ENCODE measurements around the gene CRYL1.

CRYL1 gene

DNA sequence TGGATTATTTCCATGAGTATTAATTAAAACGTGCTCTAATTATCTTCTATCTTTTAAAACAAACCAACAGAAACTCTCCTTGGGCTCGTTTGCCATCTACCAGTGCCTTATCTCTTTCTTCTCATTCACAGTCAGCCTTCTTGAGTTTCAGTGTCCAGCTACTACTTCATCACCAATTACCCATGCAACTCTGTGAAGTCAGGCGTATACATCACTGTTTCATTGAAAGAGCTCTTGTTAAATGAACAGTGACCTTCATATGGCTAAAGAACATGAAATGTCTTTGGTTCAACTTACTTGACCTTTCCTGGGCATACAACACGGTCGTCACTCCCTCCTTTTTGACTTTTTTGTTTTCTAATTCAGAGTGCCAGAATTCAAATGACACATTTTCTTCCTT, 36.1 kb upstream of the CRYL1 start:
- H3K4me1 ChIP-seq (ENCODE audit: control insufficient read depth, insufficient read depth, low read length): no peaks in the 10 kb centered on the region
- H3K36me3 ChIP-seq (ENCODE audit: control insufficient read depth, insufficient read depth, low read length): peaks cover 6% of the 10 kb centered on the region
- no peaks in the 10 kb centered on the region for H3K27me3 ChIP-seq (ENCODE audit: control insufficient read depth, insufficient read depth, low read length, poor library complexity, severe bottlenecking)
- no peak overlapping the region for H3K4me3 ChIP-seq (ENCODE audit: insufficient read depth, low read depth, low read length)
- no peaks in the 10 kb centered on the region for H3K9me3 ChIP-seq (ENCODE audit: control insufficient read depth, low read length)
- 83 to 87% methylated on average over 5 of the region's 5 CpGs for WGBS, 2 experiments
- H3K27ac ChIP-seq (ENCODE audit: insufficient read depth, low read depth, low read length, poor library complexity, severe bottlenecking): no peak overlapping the region

DNA sequence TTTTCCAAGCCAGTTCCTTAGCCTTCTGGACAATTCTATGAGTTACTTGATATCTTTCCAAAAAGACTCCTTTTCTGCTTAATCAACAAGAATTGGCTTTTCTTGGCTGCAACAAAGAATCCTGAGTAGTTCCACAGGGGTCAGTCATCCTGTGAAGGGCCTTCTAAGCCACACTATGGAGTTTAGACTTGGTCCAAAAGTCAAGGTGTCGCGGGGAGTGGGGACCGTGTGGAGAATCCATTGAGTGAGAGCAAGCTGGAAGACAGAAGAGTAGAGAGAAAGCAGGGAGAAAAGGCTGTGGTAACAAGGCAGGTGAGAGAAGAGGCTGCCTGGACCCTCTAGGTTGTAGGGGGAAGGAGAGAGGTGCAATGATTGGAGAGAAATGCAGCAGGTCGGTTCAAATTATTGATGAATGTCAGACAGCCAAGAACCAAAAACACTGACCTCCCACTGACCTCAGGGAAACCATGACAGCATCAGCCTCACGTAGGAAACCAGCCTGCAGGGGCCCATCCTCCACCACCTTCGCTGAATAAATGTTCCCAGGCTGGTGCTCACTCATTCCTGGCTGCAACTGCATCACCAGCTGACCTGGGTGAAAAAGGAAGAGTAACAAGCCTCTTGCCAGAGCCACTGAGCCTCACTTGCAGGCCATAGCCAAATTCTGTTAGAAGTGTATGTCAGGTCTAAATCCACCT, 34.2 kb upstream of the CRYL1 start:
- Histone ChIP-seq H3K27me3 (ENCODE audit: control insufficient read depth, insufficient read depth, low read length, poor library complexity, severe bottlenecking) (no peaks in the 10 kb centered on the region), H3K9me3 (ENCODE audit: control insufficient read depth, low read length) (no peaks in the 10 kb centered on the region), H3K4me1 (ENCODE audit: control insufficient read depth, insufficient read depth, low read length) (no peaks in the 10 kb centered on the region), H3K4me3 (ENCODE audit: insufficient read depth, low read depth, low read length) (no peak overlapping the region), H3K27ac (ENCODE audit: insufficient read depth, low read depth, low read length, poor library complexity, severe bottlenecking) (no peak overlapping the region), H3K36me3 (ENCODE audit: control insufficient read depth, insufficient read depth, low read length) (peaks cover 6% of the 10 kb centered on the region)
- 86 to 92% methylated on average over 6 of the region's 6 CpGs for WGBS, 2 experiments

DNA sequence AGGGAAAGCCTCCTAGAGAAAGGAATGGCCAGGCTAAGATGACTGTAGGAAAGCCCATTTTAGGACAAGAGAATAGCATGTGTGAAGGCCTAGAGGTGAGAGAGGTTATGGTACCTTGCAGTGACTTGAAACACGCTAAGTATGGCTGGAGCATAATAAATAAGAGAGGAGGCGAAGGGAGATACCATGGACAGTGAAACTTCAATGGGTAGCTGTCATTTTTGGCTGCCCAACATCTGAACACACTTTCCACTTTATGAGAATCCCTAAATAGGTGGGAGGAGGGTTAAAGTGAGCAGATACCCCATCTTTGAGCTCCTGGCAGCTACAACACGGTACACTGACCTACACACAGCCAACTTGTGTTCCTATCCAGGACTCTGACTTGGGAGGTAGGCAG, 33.3 kb upstream of the CRYL1 start:
- Histone ChIP-seq H3K4me3 (ENCODE audit: insufficient read depth, low read depth, low read length) (no peak overlapping the region), H3K27me3 (ENCODE audit: control insufficient read depth, insufficient read depth, low read length, poor library complexity, severe bottlenecking) (no peaks in the 10 kb centered on the region), H3K4me1 (ENCODE audit: control insufficient read depth, insufficient read depth, low read length) (no peaks in the 10 kb centered on the region), H3K9me3 (ENCODE audit: control insufficient read depth, low read length) (no peaks in the 10 kb centered on the region), H3K27ac (ENCODE audit: insufficient read depth, low read depth, low read length, poor library complexity, severe bottlenecking) (no peak overlapping the region), H3K36me3 (ENCODE audit: control insufficient read depth, insufficient read depth, low read length) (no peaks in the 10 kb centered on the region)
- WGBS, 2 experiments: 95 to 97% methylated on average over 3 of the region's 3 CpGs

DNA sequence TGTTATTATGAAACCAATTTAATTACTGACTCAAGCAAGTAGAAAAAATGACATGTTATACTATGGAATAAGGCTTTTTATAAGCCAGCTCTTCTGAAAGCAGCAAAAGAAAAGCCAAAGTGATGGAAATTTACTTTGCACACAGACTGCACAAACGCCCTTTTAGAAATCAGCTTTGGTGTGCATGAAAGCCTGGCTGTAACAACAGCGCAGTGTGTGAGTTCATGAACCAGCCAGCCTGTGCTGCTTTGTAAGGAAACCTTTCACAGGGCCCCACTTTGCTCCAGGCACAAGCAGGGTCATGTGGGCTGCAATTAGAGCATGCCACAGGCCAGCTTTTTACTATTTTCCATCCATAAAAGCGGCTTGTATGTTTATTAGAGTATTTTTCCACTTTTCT, 27.7 kb upstream of the CRYL1 start:
- H3K4me1 ChIP-seq (ENCODE audit: control insufficient read depth, insufficient read depth, low read length): no peaks in the 10 kb centered on the region
- H3K4me3 ChIP-seq (ENCODE audit: insufficient read depth, low read depth, low read length): no peak overlapping the region
- WGBS, 2 experiments: 91 to 96% methylated on average over 2 to 3 of the region's 3 CpGs
- H3K9me3 ChIP-seq (ENCODE audit: control insufficient read depth, low read length): no peaks in the 10 kb centered on the region
- H3K36me3 ChIP-seq (ENCODE audit: control insufficient read depth, insufficient read depth, low read length): no peaks in the 10 kb centered on the region
- peak overlapping the region; percentile 16 for H3K27ac ChIP-seq (ENCODE audit: insufficient read depth, low read depth, low read length, poor library complexity, severe bottlenecking)
- H3K27me3 ChIP-seq (ENCODE audit: control insufficient read depth, insufficient read depth, low read length, poor library complexity, severe bottlenecking): no peaks in the 10 kb centered on the region

DNA sequence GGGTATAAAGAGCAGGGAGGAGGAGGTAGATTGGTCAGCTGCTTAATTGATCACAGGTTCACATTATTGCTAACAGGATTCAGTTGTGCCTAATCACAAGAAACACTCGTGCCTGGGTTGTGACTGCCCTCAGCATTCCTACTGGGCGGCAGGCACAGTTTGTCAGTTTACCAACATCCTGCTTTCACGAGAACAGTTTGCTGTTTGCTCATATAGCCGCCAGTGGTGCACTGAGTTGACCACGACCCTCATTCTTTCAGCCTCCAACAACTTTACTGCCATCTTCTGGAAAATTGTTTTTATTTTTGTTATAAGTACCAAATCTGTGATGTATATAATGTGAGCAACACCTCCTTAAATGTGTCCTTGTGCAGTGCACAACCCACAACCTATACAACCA, 25.1 kb upstream of the CRYL1 start:
- WGBS, 2 experiments: 83 to 88% methylated on average over 5 of the region's 5 CpGs
- H3K27ac ChIP-seq (ENCODE audit: insufficient read depth, low read depth, low read length, poor library complexity, severe bottlenecking): no peak overlapping the region
- no peaks in the 10 kb centered on the region for H3K27me3 ChIP-seq (ENCODE audit: control insufficient read depth, insufficient read depth, low read length, poor library complexity, severe bottlenecking)
- no peaks in the 10 kb centered on the region for H3K36me3 ChIP-seq (ENCODE audit: control insufficient read depth, insufficient read depth, low read length)
- H3K9me3 ChIP-seq (ENCODE audit: control insufficient read depth, low read length): no peaks in the 10 kb centered on the region
- H3K4me1 ChIP-seq (ENCODE audit: control insufficient read depth, insufficient read depth, low read length): no peaks in the 10 kb centered on the region
- no peak overlapping the region for H3K4me3 ChIP-seq (ENCODE audit: insufficient read depth, low read depth, low read length)

DNA sequence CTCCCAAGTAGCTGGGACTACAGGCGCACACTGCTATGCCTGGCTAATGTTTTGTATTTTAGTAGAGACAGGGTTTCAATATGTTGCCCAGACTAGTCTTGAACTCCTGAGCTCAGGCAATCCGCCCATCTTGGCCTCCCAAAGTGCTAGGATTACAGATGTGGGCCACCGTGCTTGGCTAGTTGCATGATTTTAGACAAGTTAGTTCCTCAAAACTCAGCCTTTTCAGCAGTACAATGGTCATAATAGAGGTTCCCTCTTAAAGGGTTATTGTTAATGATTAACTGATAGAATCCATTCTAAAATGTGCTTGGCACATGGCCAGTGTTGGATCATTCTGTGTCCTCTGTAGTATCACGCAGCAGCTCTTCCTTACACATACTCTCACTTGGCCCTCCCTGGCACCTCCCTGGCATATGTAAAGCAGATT, 21.8 kb upstream of the CRYL1 start:
- 92 to 93% methylated on average over 4 of the region's 4 CpGs for WGBS, 2 experiments
- Histone ChIP-seq H3K27me3 (ENCODE audit: control insufficient read depth, insufficient read depth, low read length, poor library complexity, severe bottlenecking) (no peaks in the 10 kb centered on the region), H3K27ac (ENCODE audit: insufficient read depth, low read depth, low read length, poor library complexity, severe bottlenecking) (no peak overlapping the region), H3K9me3 (ENCODE audit: control insufficient read depth, low read length) (no peaks in the 10 kb centered on the region), H3K36me3 (ENCODE audit: control insufficient read depth, insufficient read depth, low read length) (no peaks in the 10 kb centered on the region), H3K4me3 (ENCODE audit: insufficient read depth, low read depth, low read length) (no peak overlapping the region), H3K4me1 (ENCODE audit: control insufficient read depth, insufficient read depth, low read length) (no peaks in the 10 kb centered on the region)

DNA sequence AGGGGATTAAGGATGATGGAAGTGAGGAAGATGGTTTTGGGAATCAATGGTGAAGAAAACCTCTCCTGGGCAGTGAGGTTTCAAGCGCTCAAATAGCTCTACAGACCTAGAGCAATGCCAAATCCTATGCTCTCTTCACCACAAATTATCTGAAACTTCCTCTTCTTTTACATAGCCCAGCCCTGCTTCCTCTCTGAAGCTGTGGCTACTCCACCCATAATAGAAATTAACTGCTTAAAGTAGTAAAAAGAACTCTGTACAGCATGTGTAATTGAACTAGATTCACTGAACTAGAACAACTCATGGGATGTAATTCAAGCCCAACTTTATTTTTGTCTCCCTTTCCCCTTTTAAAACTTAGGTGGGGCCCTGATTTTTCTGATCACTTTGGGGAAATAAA, 20.9 kb upstream of the CRYL1 start:
- H3K4me1 ChIP-seq (ENCODE audit: control insufficient read depth, insufficient read depth, low read length): no peaks in the 10 kb centered on the region
- no peak overlapping the region for H3K27ac ChIP-seq (ENCODE audit: insufficient read depth, low read depth, low read length, poor library complexity, severe bottlenecking)
- 85 to 92% methylated on average over 1 of the region's 1 CpG for WGBS, 2 experiments
- no peaks in the 10 kb centered on the region for H3K27me3 ChIP-seq (ENCODE audit: control insufficient read depth, insufficient read depth, low read length, poor library complexity, severe bottlenecking)
- no peak overlapping the region for H3K4me3 ChIP-seq (ENCODE audit: insufficient read depth, low read depth, low read length)
- no peaks in the 10 kb centered on the region for H3K9me3 ChIP-seq (ENCODE audit: control insufficient read depth, low read length)
- no peaks in the 10 kb centered on the region for H3K36me3 ChIP-seq (ENCODE audit: control insufficient read depth, insufficient read depth, low read length)

DNA sequence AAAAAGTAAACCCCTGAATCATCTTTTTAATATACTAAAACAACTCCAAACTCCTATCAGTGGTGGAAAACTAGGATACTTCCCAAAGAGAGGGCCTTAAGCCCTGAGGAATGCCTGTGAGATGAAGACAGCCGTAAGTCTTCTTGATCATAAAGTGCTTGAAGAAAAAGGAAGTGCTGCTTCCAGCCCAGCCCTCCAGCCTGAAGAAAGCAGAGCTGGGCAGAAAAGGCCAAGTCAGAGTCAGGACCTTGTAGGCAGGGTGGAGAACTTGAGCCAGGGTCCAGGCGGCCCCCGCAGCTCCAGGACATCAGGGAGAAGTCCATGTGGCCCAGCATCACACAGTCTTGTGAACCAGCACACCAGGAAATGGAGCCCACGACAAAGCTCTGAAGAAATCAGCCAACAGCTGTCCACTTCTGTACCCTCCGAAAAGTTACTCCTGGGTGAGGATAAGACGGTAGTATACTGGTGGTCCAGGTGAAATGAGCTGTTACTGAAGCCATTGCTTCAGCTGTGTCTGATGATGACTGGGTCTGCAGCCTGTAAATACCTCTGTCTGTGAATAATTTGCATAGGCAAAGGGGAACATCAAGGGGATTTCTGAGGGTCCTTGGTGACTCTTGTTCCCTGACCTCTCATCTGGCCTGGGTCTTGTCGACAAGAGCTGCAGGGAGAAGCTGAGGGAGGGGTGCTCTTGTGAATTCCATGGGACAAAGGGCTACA, 18.7 kb upstream of the CRYL1 start:
- 92 to 93% methylated on average over 7 of the region's 7 CpGs for WGBS, 2 experiments
- Histone ChIP-seq H3K27ac (ENCODE audit: insufficient read depth, low read depth, low read length, poor library complexity, severe bottlenecking) (no peak overlapping the region), H3K4me3 (ENCODE audit: insufficient read depth, low read depth, low read length) (no peak overlapping the region), H3K9me3 (ENCODE audit: control insufficient read depth, low read length) (no peaks in the 10 kb centered on the region), H3K27me3 (ENCODE audit: control insufficient read depth, insufficient read depth, low read length, poor library complexity, severe bottlenecking) (no peaks in the 10 kb centered on the region), H3K36me3 (ENCODE audit: control insufficient read depth, insufficient read depth, low read length) (no peaks in the 10 kb centered on the region), H3K4me1 (ENCODE audit: control insufficient read depth, insufficient read depth, low read length) (no peaks in the 10 kb centered on the region)

DNA sequence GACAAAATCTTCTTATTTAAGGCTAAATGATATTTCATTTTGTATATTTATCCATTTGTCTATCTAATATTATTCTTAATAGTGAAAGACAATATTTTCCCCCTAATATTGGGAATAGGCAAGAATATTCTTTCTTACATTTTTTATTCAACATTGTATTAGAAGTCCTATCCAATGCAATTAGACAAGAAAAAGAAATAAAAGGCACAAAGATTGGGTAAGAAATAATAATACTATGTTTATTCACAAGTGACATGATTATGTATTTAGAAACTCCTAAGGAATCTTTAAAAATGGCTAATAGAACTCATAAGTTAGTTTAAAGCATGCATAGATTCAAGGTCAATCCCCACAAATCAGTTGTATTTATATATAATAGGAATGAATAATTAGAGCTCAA, 11.3 kb upstream of the CRYL1 start:
- Histone ChIP-seq H3K4me3 (ENCODE audit: insufficient read depth, low read depth, low read length) (no peak overlapping the region), H3K36me3 (ENCODE audit: control insufficient read depth, insufficient read depth, low read length) (no peaks in the 10 kb centered on the region)

DNA sequence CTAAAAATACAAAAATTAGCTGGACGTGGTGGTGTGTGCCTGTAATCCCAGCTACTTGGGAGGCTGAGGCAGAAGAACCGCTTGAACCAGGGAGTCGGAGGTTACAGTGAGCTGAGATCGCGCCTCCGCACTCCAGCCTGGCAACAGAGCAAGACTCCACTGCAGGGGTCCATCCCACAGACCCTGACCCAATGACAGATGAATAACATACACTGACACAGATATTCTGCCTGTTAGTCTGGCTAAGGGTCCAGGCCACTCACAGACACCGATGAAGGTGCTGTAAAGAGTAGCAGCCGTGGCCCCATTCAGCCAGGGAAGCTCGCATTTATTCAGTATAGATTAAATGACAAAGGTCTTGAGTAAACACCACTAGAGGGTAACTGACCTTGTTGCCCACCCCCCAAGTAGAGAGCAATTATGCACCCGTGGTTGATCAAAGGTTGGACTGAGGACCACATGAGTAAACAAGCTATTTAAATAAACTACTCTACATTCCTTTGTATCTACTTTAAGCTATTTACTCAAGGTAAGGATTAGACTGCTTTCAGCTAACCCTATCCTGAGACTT, 8.5 kb upstream of the CRYL1 start:
- no peak overlapping the region for H3K4me3 ChIP-seq (ENCODE audit: insufficient read depth, low read depth, low read length)
- no peak overlapping the region for H3K27ac ChIP-seq (ENCODE audit: insufficient read depth, low read depth, low read length, poor library complexity, severe bottlenecking)
- peaks cover 4% of the 10 kb centered on the region for H3K27me3 ChIP-seq (ENCODE audit: control insufficient read depth, insufficient read depth, low read length, poor library complexity, severe bottlenecking)
- WGBS, 2 experiments: 74 to 75% methylated on average over 10 of the region's 10 CpGs
- H3K9me3 ChIP-seq (ENCODE audit: control insufficient read depth, low read length): no peaks in the 10 kb centered on the region
- no peaks in the 10 kb centered on the region for H3K36me3 ChIP-seq (ENCODE audit: control insufficient read depth, insufficient read depth, low read length)
- no peaks in the 10 kb centered on the region for H3K4me1 ChIP-seq (ENCODE audit: control insufficient read depth, insufficient read depth, low read length)

More for the DNA sequence above, 11.3 kb upstream of the CRYL1 start:
- no peaks in the 10 kb centered on the region for H3K4me1 ChIP-seq (ENCODE audit: control insufficient read depth, insufficient read depth, low read length)
- no peaks in the 10 kb centered on the region for H3K9me3 ChIP-seq (ENCODE audit: control insufficient read depth, low read length)
- H3K27ac ChIP-seq (ENCODE audit: insufficient read depth, low read depth, low read length, poor library complexity, severe bottlenecking): no peak overlapping the region
- peaks cover 3% of the 10 kb centered on the region for H3K27me3 ChIP-seq (ENCODE audit: control insufficient read depth, insufficient read depth, low read length, poor library complexity, severe bottlenecking)

Data from ectodermal cell (in vitro differentiated cells).